Measurements from ENCODE around the gene PRPF6.
A peak's percentile ranks its signal among the peaks of the same experiment; 100 is the strongest.

The PRPF6 gene

GRCh38 chr20:63945031-63945658 lies 35.8 kb upstream of the PRPF6 start:
- no peak for DNase-seq (ENCODE audit: low read depth)

GRCh38 chr20:63945921-63946920 lies 34.7 kb upstream of the PRPF6 start:
- DNase-seq (ENCODE audit: low read depth), result no peak

- no peak for DNase-seq (ENCODE audit: low read depth)
These were observed 33.8 kb upstream of the PRPF6 start for GRCh38 chr20:63946986-63947637.

GRCh38 chr20:63947638-63948456 lies 33.1 kb upstream of the PRPF6 start:
- DNase-seq (ENCODE audit: low read depth), result no peak

GRCh38 chr20:63950701-63951397 lies 30.1 kb upstream of the PRPF6 start:
- no peak for DNase-seq (ENCODE audit: low read depth)

- DNase-seq (ENCODE audit: low read depth), result no peak
These were observed 29.3 kb upstream of the PRPF6 start for GRCh38 chr20:63951398-63952209.

GRCh38 chr20:63952210-63952535 lies 28.8 kb upstream of the PRPF6 start:
- DNase-seq (ENCODE audit: low read depth), result no peak

GRCh38 chr20:63952769-63953168 lies 28.2 kb upstream of the PRPF6 start:
- DNase-seq (ENCODE audit: low read depth), result no peak

GRCh38 chr20:63953764-63954429 lies 27.0 kb upstream of the PRPF6 start:
- DNase-seq (ENCODE audit: low read depth), result no peak

GRCh38 chr20:63955281-63955826 lies 25.6 kb upstream of the PRPF6 start:
- DNase-seq (ENCODE audit: low read depth), result no peak

- peak; percentile 84 for DNase-seq (ENCODE audit: low read depth)
These were observed 24.9 kb upstream of the PRPF6 start, which contains the start of gene UCKL1 for GRCh38 chr20:63955827-63956663. Gene UCKL1 (minus strand): TSS chr20:63956416. CDS start chr20:63956372, 44 bp downstream.

- no peak for DNase-seq (ENCODE audit: low read depth)
These were observed 24.3 kb upstream of the PRPF6 start for GRCh38 chr20:63956664-63957003.

GRCh38 chr20:63957004-63957689 lies 23.8 kb upstream of the PRPF6 start:
- peak; percentile 58 for DNase-seq (ENCODE audit: low read depth)

- no peak for DNase-seq (ENCODE audit: low read depth)
These were observed 23.1 kb upstream of the PRPF6 start for GRCh38 chr20:63957690-63958441.

GRCh38 chr20:63958471-63958870 lies 22.5 kb upstream of the PRPF6 start:
- DNase-seq (ENCODE audit: low read depth), result no peak

- no peak for DNase-seq (ENCODE audit: low read depth)
These were observed 21.8 kb upstream of the PRPF6 start for GRCh38 chr20:63958964-63959698.

GRCh38 chr20:63959699-63960075 lies 21.2 kb upstream of the PRPF6 start:
- DNase-seq (ENCODE audit: low read depth), result no peak
